H1 (cell line): ENCODE measurements around the gene SHISA6.

ENCODE experiments used
- EZH2 ChIP-seq: fragments of 200-600 bp; sonication (generic); IDR thresholded peaks from 2 replicates; pipeline ENCODE4 v1.7.1; 2012; ENCODE audit warnings: low read depth, mild to moderate bottlenecking, moderate library complexity, low read length, inconsistent platforms; ENCODE audit not compliant: severe bottlenecking
- HDAC6 ChIP-seq: IDR thresholded peaks from one replicate; pipeline ENCODE4 v1.7.1; 2012; ENCODE audit warnings: low read depth, mild to moderate bottlenecking, inconsistent platforms, low read length, moderate library complexity
- KDM5A ChIP-seq: fragments of 200-600 bp; IDR thresholded peaks from 2 replicates; pipeline ENCODE4 v1.7.1; 2012; ENCODE audit warnings: mild to moderate bottlenecking, low read length, inconsistent platforms, mixed read lengths
- POLR2A ChIP-seq, 2 experiments: IDR thresholded peaks; 1 replicate in 1 of 2; 2 replicates in 1 of 2; pipeline ENCODE4 v1.6.1; 2011; ENCODE audit warnings: low read depth in 2 of 2, low read length in 2 of 2, mild to moderate bottlenecking in 2 of 2; ENCODE audit errors: control extremely low read depth in 1 of 2
- TF ChIP-seq, protein P1 (sequence below), 3 experiments: IDR thresholded peaks; 1 replicate in 2 of 3; 2 replicates in 1 of 3; pipeline versions ENCODE4 v1.5.1 to v1.6.1; 2011; ENCODE audit warnings: low read length in 3 of 3, mild to moderate bottlenecking in 3 of 3, inconsistent platforms in 2 of 3, low read depth in 1 of 3, moderate library complexity in 1 of 3; ENCODE audit not compliant: insufficient read depth in 1 of 3; ENCODE audit errors: control extremely low read depth in 1 of 3

DNA sequence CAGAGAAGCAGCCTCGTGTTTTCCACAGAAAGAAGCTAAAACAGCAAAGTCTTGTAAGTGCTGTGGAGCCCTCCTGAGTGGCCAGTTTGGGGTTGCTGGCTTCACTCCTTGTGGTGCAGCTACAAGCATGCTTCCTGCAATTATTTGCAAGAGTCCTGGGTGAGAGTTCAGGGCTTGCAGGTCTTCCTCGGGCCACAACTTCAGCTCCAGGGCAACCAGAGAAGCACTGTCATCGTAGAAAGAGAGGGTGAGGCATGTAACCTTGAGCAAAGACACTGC, 37.9 kb downstream of the SHISA6 start:
- TF ChIP-seq KDM5A (no peak), EZH2 (no peak), HDAC6 (no peak), POLR2A (IDR thresholded peaks at IDR 0.05; ENCODE audit: control extremely low read depth in 1 of 2, low read depth in 2 of 2, low read length in 2 of 2) (no peak)
- TF ChIP-seq, protein P1, sequence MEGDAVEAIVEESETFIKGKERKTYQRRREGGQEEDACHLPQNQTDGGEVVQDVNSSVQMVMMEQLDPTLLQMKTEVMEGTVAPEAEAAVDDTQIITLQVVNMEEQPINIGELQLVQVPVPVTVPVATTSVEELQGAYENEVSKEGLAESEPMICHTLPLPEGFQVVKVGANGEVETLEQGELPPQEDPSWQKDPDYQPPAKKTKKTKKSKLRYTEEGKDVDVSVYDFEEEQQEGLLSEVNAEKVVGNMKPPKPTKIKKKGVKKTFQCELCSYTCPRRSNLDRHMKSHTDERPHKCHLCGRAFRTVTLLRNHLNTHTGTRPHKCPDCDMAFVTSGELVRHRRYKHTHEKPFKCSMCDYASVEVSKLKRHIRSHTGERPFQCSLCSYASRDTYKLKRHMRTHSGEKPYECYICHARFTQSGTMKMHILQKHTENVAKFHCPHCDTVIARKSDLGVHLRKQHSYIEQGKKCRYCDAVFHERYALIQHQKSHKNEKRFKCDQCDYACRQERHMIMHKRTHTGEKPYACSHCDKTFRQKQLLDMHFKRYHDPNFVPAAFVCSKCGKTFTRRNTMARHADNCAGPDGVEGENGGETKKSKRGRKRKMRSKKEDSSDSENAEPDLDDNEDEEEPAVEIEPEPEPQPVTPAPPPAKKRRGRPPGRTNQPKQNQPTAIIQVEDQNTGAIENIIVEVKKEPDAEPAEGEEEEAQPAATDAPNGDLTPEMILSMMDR (IDR thresholded peaks at IDR 0.05; ENCODE audit: control extremely low read depth in 1 of 3, insufficient read depth in 1 of 3, low read depth in 1 of 3, low read length in 3 of 3): no peak
